Prostate gland (tissue), 2 donors: ENCODE results near the gene GRB7. TPM values are rescaled to one million over a fixed set of nuclear protein-coding genes. Genes with fewer than 3 reads are reported as not detected.

Source experiments
- DNase-seq: peaks from one replicate; pipeline ENCODE4 v3.0.0-alpha.2; 2019; ENCODE audit warnings: low spot score
- H3K27ac ChIP-seq, 2 donors: fragments of 200-600 bp; sonication (generic); 2 replicates each; pipeline ENCODE4 v1.5.1; 2017 to 2019
- H3K27me3 ChIP-seq: fragments of 200-600 bp; sonication (generic); replicated peaks from 2 replicates; pipeline ENCODE4 v1.5.1; 2019; ENCODE audit not compliant: insufficient read depth
- H3K36me3 ChIP-seq, 2 donors: fragments of 200-600 bp; sonication (generic); 1 replicate in 1 of 2; 2 replicates in 1 of 2; pipeline versions ENCODE4 v1.5.1 to v1.8.1; 2017 to 2019
- H3K4me1 ChIP-seq: fragments of 200-600 bp; sonication (generic); replicated peaks from 2 replicates; pipeline ENCODE4 v1.5.1; 2019
- H3K4me3 ChIP-seq, 2 donors: fragments of 200-600 bp; sonication (generic); 2 replicates each; pipeline ENCODE4 v1.5.1; 2017 to 2019
- H3K9me3 ChIP-seq: fragments of 200-600 bp; sonication (generic); 2 replicates; pipeline ENCODE4 v1.5.1; 2017
- POLR2A ChIP-seq: fragments of 450-650 bp; IDR thresholded peaks from one replicate; pipeline ENCODE4 v1.6.1; 2016; ENCODE audit warnings: antibody characterized with exemption, mild to moderate bottlenecking
- POLR2AphosphoS5 ChIP-seq: sonication (generic); formaldehyde crosslinking; IDR thresholded peaks from one replicate; pipeline ENCODE4 v1.6.1; 2017; ENCODE audit warnings: antibody characterized with exemption
- WGBS: methylation state at CpG from one replicate; pipeline ENCODE4 v1.1.5; 2018; 5-methylcytosine and 5-hydroxymethylcytosine counted together
- intact Hi-C: fragments of 100-400 bp; cut with DNase I; formaldehyde crosslinking; loops from one replicate; pipeline ENCODE4 v1.14.2; 2022
- total RNA-seq, 2 donors: library from RNA; depleted of rRNA; stranded (reverse); fragments of >200 nt; gene quantifications; one replicate each; pipeline ENCODE4 v1.1.0, GENCODE V29; 2016
- TF ChIP-seq, protein P1 (sequence below), 4 experiments: fragments of 200-600 bp in 2 of 4; fragments of 450-650 bp in 2 of 4; sonication (generic) in 2 of 4; IDR thresholded peaks; 1 replicate in 3 of 4; 2 replicates in 1 of 4; pipeline ENCODE4 v1.5.1; 2016 to 2019; ENCODE audit warnings: antibody characterized with exemption in 4 of 4, mild to moderate bottlenecking in 2 of 4, moderate library complexity in 2 of 4

Gene GRB7
- total RNA-seq, 2 donors from 2014 or later: 25.7 to 32.6 TPM

DNA sequence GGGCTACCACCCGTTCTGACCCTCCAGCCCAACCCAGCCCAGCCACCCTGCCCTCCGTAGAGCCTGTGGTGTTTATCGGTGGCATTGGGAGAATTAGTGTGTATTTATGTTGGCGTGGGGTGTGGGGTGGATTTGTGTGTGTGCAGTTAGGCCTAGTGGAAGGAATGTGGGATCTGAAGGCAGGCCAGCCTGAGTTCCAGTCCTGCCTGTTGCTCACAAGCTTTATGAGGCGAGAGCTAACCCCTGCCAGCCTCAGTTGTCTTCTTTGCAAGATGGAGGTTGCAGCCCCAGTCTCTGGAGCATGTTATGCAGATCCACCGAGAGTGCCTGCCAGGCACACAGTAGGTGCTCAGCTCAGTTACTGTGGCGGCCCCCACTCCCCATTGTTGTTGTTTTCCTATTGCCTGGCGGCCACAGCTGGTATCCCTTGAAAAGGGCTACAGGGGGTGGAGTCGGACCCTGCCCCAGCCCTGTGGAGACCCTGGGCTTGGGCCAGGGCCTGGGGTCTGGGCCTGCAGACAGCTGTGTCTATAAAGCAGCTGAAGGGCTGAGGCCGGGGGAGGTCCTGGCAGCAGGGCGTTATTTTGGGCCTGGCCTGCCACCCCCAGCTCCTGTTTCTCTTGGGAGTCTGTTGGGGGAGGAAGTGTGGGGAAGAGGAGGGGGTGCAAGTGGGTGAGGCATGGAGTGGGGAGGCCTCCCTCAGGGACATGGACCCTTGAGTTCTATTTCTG is 32.8 kb upstream of the GRB7 start:
- Histone ChIP-seq H3K4me3 (peak overlapping the region in 1 of 2 donors; percentile 13), H3K4me1 (peaks cover 48% of the 10 kb centered on the region), H3K27me3 (no peaks in the 10 kb centered on the region), H3K27ac (peak overlapping the region; percentile 98), H3K36me3 (peaks cover 0 to 14% of the 10 kb centered on the region in 2 donors), H3K9me3 (no peaks in the 10 kb centered on the region)
- WGBS: 30% methylated on average over 11 of the region's 11 CpGs
- DNase-seq: peak; percentile 50
- TF ChIP-seq, protein P1, sequence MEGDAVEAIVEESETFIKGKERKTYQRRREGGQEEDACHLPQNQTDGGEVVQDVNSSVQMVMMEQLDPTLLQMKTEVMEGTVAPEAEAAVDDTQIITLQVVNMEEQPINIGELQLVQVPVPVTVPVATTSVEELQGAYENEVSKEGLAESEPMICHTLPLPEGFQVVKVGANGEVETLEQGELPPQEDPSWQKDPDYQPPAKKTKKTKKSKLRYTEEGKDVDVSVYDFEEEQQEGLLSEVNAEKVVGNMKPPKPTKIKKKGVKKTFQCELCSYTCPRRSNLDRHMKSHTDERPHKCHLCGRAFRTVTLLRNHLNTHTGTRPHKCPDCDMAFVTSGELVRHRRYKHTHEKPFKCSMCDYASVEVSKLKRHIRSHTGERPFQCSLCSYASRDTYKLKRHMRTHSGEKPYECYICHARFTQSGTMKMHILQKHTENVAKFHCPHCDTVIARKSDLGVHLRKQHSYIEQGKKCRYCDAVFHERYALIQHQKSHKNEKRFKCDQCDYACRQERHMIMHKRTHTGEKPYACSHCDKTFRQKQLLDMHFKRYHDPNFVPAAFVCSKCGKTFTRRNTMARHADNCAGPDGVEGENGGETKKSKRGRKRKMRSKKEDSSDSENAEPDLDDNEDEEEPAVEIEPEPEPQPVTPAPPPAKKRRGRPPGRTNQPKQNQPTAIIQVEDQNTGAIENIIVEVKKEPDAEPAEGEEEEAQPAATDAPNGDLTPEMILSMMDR (IDR thresholded peaks at IDR 0.05): peak in 2 of 4 experiments; percentile 46 to 68
- no peak for TF ChIP-seq POLR2A
- TF ChIP-seq POLR2AphosphoS5: peak; percentile 42
- intact Hi-C loops: no loop called here

DNA sequence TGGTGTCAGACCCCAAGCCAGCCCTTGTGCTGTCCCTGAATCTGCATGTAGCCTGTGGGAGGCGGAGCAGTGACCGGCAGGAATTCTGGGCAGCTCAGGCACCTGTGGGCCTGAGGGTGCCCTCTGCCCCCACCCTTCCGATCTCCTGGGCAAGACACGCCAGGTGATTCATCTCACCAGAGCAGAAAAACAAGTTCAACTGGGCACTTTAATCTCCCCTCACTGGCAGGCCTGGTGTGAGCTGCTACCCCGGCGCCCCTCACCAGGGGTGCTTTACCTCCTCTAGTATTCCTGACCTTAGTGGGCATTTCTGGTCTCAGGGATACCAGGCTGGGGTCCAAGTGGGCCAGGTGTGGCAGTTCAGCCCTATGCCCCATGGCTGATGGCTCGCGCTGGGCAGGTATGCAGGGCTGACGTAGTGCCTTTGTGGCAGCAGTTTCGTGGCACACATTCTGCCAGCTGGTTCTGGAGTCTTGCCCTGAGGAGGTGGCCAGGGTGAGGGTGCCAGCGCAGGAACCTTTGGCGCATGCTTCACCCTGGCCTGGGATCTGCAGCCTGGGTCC is 31.9 kb upstream of the GRB7 start:
- Histone ChIP-seq H3K9me3 (no peaks in the 10 kb centered on the region), H3K27ac (peak overlapping the region; percentile 98), H3K36me3 (peaks cover 2 to 20% of the 10 kb centered on the region in 2 donors), H3K27me3 (no peaks in the 10 kb centered on the region), H3K4me3 (peak overlapping the region in 1 of 2 donors; percentile 13), H3K4me1 (peaks cover 48% of the 10 kb centered on the region)
- DNase-seq: peak; percentile 87
- TF ChIP-seq, protein P1 (IDR thresholded peaks at IDR 0.05): peak in 2 of 4 experiments; percentile 18 to 57
- TF ChIP-seq POLR2A (no peak), POLR2AphosphoS5 (peak; percentile 91)
- intact Hi-C loops: no loop called here
- 26% methylated on average over 12 of the region's 12 CpGs for WGBS

- no peaks in the 10 kb centered on the region for H3K9me3 ChIP-seq
- no peak overlapping the region for H3K4me3 ChIP-seq
- 30% methylated on average over 8 of the region's 8 CpGs for WGBS
- no peak for DNase-seq
- TF ChIP-seq POLR2AphosphoS5 (no peak), POLR2A (no peak)
- H3K4me1 ChIP-seq: peaks cover 45% of the 10 kb centered on the region
- intact Hi-C loops: no loop called here
- H3K27me3 ChIP-seq: no peaks in the 10 kb centered on the region
- H3K27ac ChIP-seq: peak overlapping the region; percentile 98
- peaks cover 2 to 21% of the 10 kb centered on the region in 2 donors for H3K36me3 ChIP-seq
These were observed 31.4 kb upstream of the GRB7 start for GRCh38 chr17:39706383-39706782.

DNA sequence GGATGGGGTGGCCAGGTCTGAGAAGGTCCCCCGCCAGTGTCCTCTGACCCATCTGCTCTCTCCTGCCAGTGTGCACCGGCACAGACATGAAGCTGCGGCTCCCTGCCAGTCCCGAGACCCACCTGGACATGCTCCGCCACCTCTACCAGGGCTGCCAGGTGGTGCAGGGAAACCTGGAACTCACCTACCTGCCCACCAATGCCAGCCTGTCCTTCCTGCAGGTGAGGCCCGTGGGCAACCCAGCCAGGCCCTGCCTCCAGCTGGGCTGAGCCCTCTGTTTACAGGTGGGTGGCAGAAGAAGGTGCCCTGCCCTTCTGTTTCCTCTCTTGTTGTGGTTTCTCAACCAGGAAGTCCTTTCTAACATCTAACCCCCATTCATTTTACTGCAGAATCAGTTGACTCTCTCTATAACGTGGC is 30.8 kb upstream of the GRB7 start:
- Histone ChIP-seq H3K36me3 (peaks cover 4 to 27% of the 10 kb centered on the region in 2 donors), H3K4me1 (peaks cover 40% of the 10 kb centered on the region), H3K27ac (peak overlapping the region; percentile 98), H3K27me3 (no peaks in the 10 kb centered on the region), H3K9me3 (no peaks in the 10 kb centered on the region), H3K4me3 (no peak overlapping the region)
- no peak for DNase-seq
- intact Hi-C loops: no loop called here
- WGBS: 14% methylated on average over 4 of the region's 7 CpGs
- TF ChIP-seq POLR2AphosphoS5 (peak; percentile 27), POLR2A (no peak)

GRCh38 chr17:39709319-39709997 is 28.3 kb upstream of the GRB7 start:
- 88% methylated on average over 14 of the region's 14 CpGs for WGBS
- no peak for DNase-seq
- Histone ChIP-seq H3K4me3 (no peak overlapping the region), H3K9me3 (no peaks in the 10 kb centered on the region), H3K4me1 (peaks cover 26% of the 10 kb centered on the region), H3K27ac (peak overlapping the region in 1 of 2 donors; percentile 98), H3K36me3 (peaks cover 7 to 28% of the 10 kb centered on the region in 2 donors), H3K27me3 (no peaks in the 10 kb centered on the region)
- TF ChIP-seq POLR2AphosphoS5 (no peak), POLR2A (no peak)
- TF ChIP-seq, protein P1 (IDR thresholded peaks at IDR 0.05): no peak
- intact Hi-C loops: no loop called here
